Ovary (tissue), 9 donors: ENCODE results near the gene FBXL13. TPM values are rescaled to one million over a fixed set of nuclear protein-coding genes. Genes with fewer than 3 reads are reported as not detected.
"Not testable (repeated sequence)": the region's sequence is repeated elsewhere in the genome, so short reads cannot be mapped to it uniquely, and the experiment has no call there.

Source experiments
- DNase-seq, 5 donors: peaks; one replicate each; pipeline ENCODE4 v3.0.0-alpha.2; 2019 to 2020
- H3K27ac ChIP-seq, 2 donors: fragments of 200-600 bp; one replicate each; pipeline versions ENCODE4 v1.5.1 to v1.8.0; 2019 to 2022
- H3K27me3 ChIP-seq: fragments of 200-600 bp; one replicate; pipeline ENCODE4 v1.8.0; 2022
- H3K36me3 ChIP-seq: fragments of 200-600 bp; sonication (generic); one replicate; pipeline ENCODE4 v1.5.1; 2019
- H3K4me1 ChIP-seq: one replicate; pipeline ENCODE4 v1.8.1; 2013; ENCODE audit warnings: mild to moderate bottlenecking, moderate library complexity; ENCODE audit not compliant: insufficient read depth
- H3K4me3 ChIP-seq: fragments of 200-600 bp; sonication (generic); one replicate; pipeline ENCODE4 v1.5.1; 2017
- H3K9me3 ChIP-seq, 2 donors: fragments of 200-600 bp in 1 of 2; sonication (generic) in 1 of 2; one replicate each; pipeline versions ENCODE4 v1.5.1 to v1.8.1; 2013 to 2019; ENCODE audit warnings: mild to moderate bottlenecking in 1 of 2, moderate library complexity in 1 of 2
- WGBS, 3 donors: extraction: QIAGEN DNeasy Blood & Tissue Kit in 1 of 3; methylation state at CpG; one replicate each; pipeline versions ENCODE4 v1.1.5 to v1.1.7; 2013 to 2017; 5-methylcytosine and 5-hydroxymethylcytosine counted together
- intact Hi-C, 4 donors: fragments of 100-400 bp; cut with DNase I; formaldehyde crosslinking; loops; one replicate each; pipeline versions ENCODE4 v1.11.0 to v1.15.1; 2022 to 2023
- polyA plus RNA-seq, 2 donors: library from polyadenylated mRNA; stranded (reverse); fragments of 200-250 nt in 1 of 2; fragments of 350-450 nt in 1 of 2; fragmentation: Illumina TruSeq in 1 of 2; extraction: RNeasy Lipid Tissue Mini Kit (QIAGEN cat#74804) in 1 of 2; gene quantifications; one replicate each; pipeline ENCODE4 v1.2.3, GENCODE V29; 2013 to 2014
- small RNA-seq: library from RNA; depleted of rRNA; stranded (forward); fragments of <200 nt; gene quantifications from one replicate; pipeline ENCODE3, GENCODE V24; 2016
- total RNA-seq, 7 donors: library from RNA; depleted of rRNA in 2 of 7; stranded (reverse); fragments of >200 nt in 2 of 7; fragmentation: NEBNext Ultra II Directional in 3 of 7; extraction: Animal tissue kit (Norgen Biotek cat#: 25700) in 3 of 7; gene quantifications; one replicate each; pipeline versions ENCODE4 v1.1.0 to v1.2.4, GENCODE V29; 2016 to 2023
- donor health status: DM: no; HTN: no; CAD: no; lungs with moderate emphysema.
- donor health status: DM: no; HTN: no; CAD: no.
- donor health status: Bipolar disorder and iron deficiency.
- donor health status: DM: yes; HTN: yes; CAD: no.
- donor health status: DM: no; HTN: no; CAD: no.
- donor health status: DM: yes; HTN: yes; CAD: no.

Gene FBXL13
- total and polyA plus RNA-seq, 9 donors: 1.1 to 13.3 (median 6.0) TPM

DNA sequence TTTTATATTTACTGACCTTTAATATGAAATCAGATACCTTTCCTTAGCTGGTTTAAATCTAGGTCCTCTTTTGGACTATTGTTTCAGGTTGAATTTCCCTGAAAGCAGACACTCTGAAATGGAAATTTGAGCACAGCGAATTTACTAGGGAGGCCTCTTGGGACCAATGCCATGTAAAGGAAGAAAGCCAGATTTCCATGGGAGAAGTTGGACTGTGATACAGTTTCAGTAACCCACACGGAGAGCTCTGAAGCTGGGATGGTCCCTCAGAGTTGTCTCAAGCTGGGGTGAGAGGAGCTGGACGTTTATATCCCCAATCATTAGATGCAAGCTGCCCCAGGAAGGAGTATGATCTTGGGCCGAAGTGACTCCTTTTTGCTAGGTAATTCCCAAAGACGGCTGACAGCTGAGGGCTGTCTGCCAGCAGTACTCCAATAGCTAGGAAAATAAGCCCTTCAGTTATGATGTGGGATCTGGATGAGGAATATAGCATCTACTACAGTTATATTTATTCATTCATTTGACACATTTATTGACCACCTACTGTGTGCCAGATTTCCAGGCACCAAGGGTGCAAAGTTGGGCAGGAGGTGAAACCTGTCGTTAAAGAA lies 311.2 kb downstream of the FBXL13 start:
- H3K9me3 ChIP-seq, DNase-seq, H3K4me3 ChIP-seq, H3K36me3 ChIP-seq, H3K27me3 ChIP-seq, H3K4me1 ChIP-seq: not testable (repeated sequence)
- intact Hi-C loops: loop anchor here in 1 of 4 donors (10.0 kb wide), 1 partner anchor 301 kb away; no protein-coding TSS in a partner anchor
- peak overlapping the region in 1 of 2 donors; percentile 46 for H3K27ac ChIP-seq
- 32 to 43% (median 37%) methylated on average over 5 to 6 of the region's 6 CpGs for WGBS, 3 donors

Small RNA genes within 50 kb of the gene (small RNA-seq; reads per million reads assigned to genes)
- not detected for gene RNU6-1136P

Other genes starting within 250 kb of the FBXL13 start
- 100 to 1,000 TPM in 1 of 7 donors, 10 to 100 TPM in 6; 32.2 to 145 (median 60.4) TPM for gene LRRC17, start 161.8 kb downstream of the FBXL13 start, total RNA-seq
- gene LRRC17, start 161.8 kb downstream of the FBXL13 start, polyA plus RNA-seq: 100 to 1,000 TPM in 1 of 2 donors, 10 to 100 TPM in 1; 34.4 to 102 TPM
- gene ARMC10, start 344 bp upstream of the FBXL13 start, total RNA-seq: 10 to 100 TPM; 33.5 to 54.0 (median 52.2) TPM
- 10 to 100 TPM; 23.6 to 45.5 TPM for gene ARMC10, start 344 bp upstream of the FBXL13 start, polyA plus RNA-seq
- gene NAPEPLD, start 74.3 kb upstream of the FBXL13 start, total RNA-seq: 10 to 100 TPM; 19.5 to 27.9 (median 21.5) TPM
- gene NAPEPLD, start 74.3 kb upstream of the FBXL13 start, polyA plus RNA-seq: 10 to 100 TPM in 1 of 2 donors, 1 to 10 TPM in 1; 7.5 to 17.3 TPM
- gene PMPCB, start 222.6 kb upstream of the FBXL13 start, total RNA-seq: 10 to 100 TPM; 41.2 to 71.7 (median 60.3) TPM
- 10 to 100 TPM; 69.8 to 87.0 TPM for gene PMPCB, start 222.6 kb upstream of the FBXL13 start, polyA plus RNA-seq